Peyer's patch (tissue), 4 donors: Measurements from ENCODE around the gene CENPW. TPM values are rescaled to one million over a fixed set of nuclear protein-coding genes. Genes with fewer than 3 reads are reported as not detected.

ENCODE experiments used
- DNase-seq, 3 donors: peaks; one replicate each; pipeline ENCODE4 v3.0.0-alpha.2; 2017 to 2019
- H3K27ac ChIP-seq, 4 donors: fragments of 200-600 bp; sonication (generic); one replicate each; pipeline ENCODE4 v1.5.1; 2016 to 2019
- H3K27me3 ChIP-seq, 2 donors: fragments of 200-600 bp; sonication (generic); one replicate each; pipeline ENCODE4 v1.5.1; 2019
- H3K36me3 ChIP-seq, 3 donors: fragments of 200-600 bp; sonication (generic); one replicate each; pipeline ENCODE4 v1.5.1; 2016 to 2019
- H3K4me1 ChIP-seq, 4 donors: fragments of 200-600 bp; sonication (generic); one replicate each; pipeline ENCODE4 v1.5.1; 2016 to 2019
- H3K4me3 ChIP-seq, 4 donors: fragments of 200-600 bp; sonication (generic); 1 replicate in 3 of 4; 2 replicates in 1 of 4; pipeline ENCODE4 v1.5.1; 2016 to 2019; ENCODE audit warnings: mild to moderate bottlenecking in 1 of 4
- H3K9me3 ChIP-seq, 4 donors: fragments of 200-600 bp; sonication (generic); one replicate each; pipeline ENCODE4 v1.5.1; 2016 to 2019; ENCODE audit warnings: mild to moderate bottlenecking in 1 of 4
- CTCF ChIP-seq, 6 experiments: fragments of 450-650 bp in 4 of 6; fragments of 200-600 bp in 2 of 6; sonication (generic) in 1 of 6; IDR thresholded peaks; one replicate each; pipeline ENCODE4 v1.5.1; 2017 to 2019; ENCODE audit warnings: antibody characterized with exemption in 6 of 6, mild to moderate bottlenecking in 3 of 6, moderate library complexity in 1 of 6
- POLR2A ChIP-seq, 2 donors: fragments of 450-650 bp; IDR thresholded peaks; one replicate each; pipeline ENCODE4 v1.5.1; 2017; ENCODE audit warnings: antibody characterized with exemption in 2 of 2, mild to moderate bottlenecking in 2 of 2, moderate library complexity in 2 of 2
- total RNA-seq, 4 donors: library from RNA; depleted of rRNA; stranded (reverse); fragments of >200 nt; gene quantifications; one replicate each; pipeline ENCODE4 v1.1.0, GENCODE V29; 2016

Gene CENPW
- total RNA-seq, 4 donors from 2014 or later = 3.3 TPM; not detected in 3

GRCh38 chr6:126356526-126356925 is 16.6 kb downstream of the CENPW start:
- Histone ChIP-seq H3K36me3 (no peaks in the 10 kb centered on the region), H3K27me3 (no peaks in the 10 kb centered on the region), H3K9me3 (no peaks in the 10 kb centered on the region), H3K4me1 (no peaks in the 10 kb centered on the region), H3K4me3 (no peak overlapping the region), H3K27ac (no peak overlapping the region)
- no peak for DNase-seq
- TF ChIP-seq CTCF (IDR thresholded peaks at IDR 0.05) = no peak
- no peak for TF ChIP-seq POLR2A (IDR thresholded peaks at IDR 0.05)

GRCh38 chr6:126359936-126360537 is 20.1 kb downstream of the CENPW start:
- H3K36me3 ChIP-seq = no peaks in the 10 kb centered on the region
- H3K9me3 ChIP-seq = no peaks in the 10 kb centered on the region
- H3K4me3 ChIP-seq = no peak overlapping the region
- DNase-seq = no peak
- H3K27ac ChIP-seq = no peak overlapping the region
- no peaks in the 10 kb centered on the region for H3K4me1 ChIP-seq
- H3K27me3 ChIP-seq = no peaks in the 10 kb centered on the region
- TF ChIP-seq CTCF (IDR thresholded peaks at IDR 0.05) = no peak
- TF ChIP-seq POLR2A (IDR thresholded peaks at IDR 0.05) = no peak

- Histone ChIP-seq H3K27ac (no peak overlapping the region), H3K4me1 (no peaks in the 10 kb centered on the region), H3K27me3 (no peaks in the 10 kb centered on the region), H3K4me3 (no peak overlapping the region), H3K36me3 (no peaks in the 10 kb centered on the region), H3K9me3 (no peaks in the 10 kb centered on the region)
- TF ChIP-seq POLR2A (IDR thresholded peaks at IDR 0.05) = no peak
- TF ChIP-seq CTCF (IDR thresholded peaks at IDR 0.05) = no peak
- no peak for DNase-seq
Measured at GRCh38 chr6:126361832-126362440, 22.0 kb downstream of the CENPW start.

- TF ChIP-seq POLR2A (IDR thresholded peaks at IDR 0.05) = no peak
- no peak for TF ChIP-seq CTCF (IDR thresholded peaks at IDR 0.05)
- no peak for DNase-seq
- Histone ChIP-seq H3K4me1 (no peaks in the 10 kb centered on the region), H3K27me3 (no peaks in the 10 kb centered on the region), H3K27ac (no peak overlapping the region), H3K4me3 (no peak overlapping the region), H3K36me3 (no peaks in the 10 kb centered on the region), H3K9me3 (no peaks in the 10 kb centered on the region)
Measured at GRCh38 chr6:126367849-126368248, 27.9 kb downstream of the CENPW start.

- Histone ChIP-seq H3K27ac (no peak overlapping the region), H3K9me3 (no peaks in the 10 kb centered on the region), H3K4me3 (no peak overlapping the region), H3K36me3 (no peaks in the 10 kb centered on the region), H3K27me3 (no peaks in the 10 kb centered on the region), H3K4me1 (no peaks in the 10 kb centered on the region)
- TF ChIP-seq POLR2A (IDR thresholded peaks at IDR 0.05) (no peak), CTCF (IDR thresholded peaks at IDR 0.05) (no peak)
- DNase-seq = no peak
Measured at GRCh38 chr6:126372626-126373025, 32.7 kb downstream of the CENPW start.
